H1 (cell line): ENCODE data around the gene CELF5. TPM values are rescaled to one million over a fixed set of nuclear protein-coding genes. Genes with fewer than 3 reads are reported as not detected.

Source experiments
- CTCF ChIA-PET: fragments of 300-600 bp; sonication (Branson Sonifier 250); formaldehyde crosslinking; loops from one replicate; lab custom pipeline; 2021; ENCODE audit not compliant: partially characterized antibody; lab: Charles Lee
- POLR2A ChIA-PET: fragments of 300-600 bp; sonication (Branson Sonifier 250); formaldehyde crosslinking; loops from one replicate; lab custom pipeline; 2021; ENCODE audit warnings: inconsistent platforms; ENCODE audit not compliant: partially characterized antibody; lab: Charles Lee
- DNase-seq, 2 experiments: peaks; one replicate each; pipeline versions ENCODE4 v3.0.0 to v3.0.0-alpha.2; 2010 to 2022; ENCODE audit warnings: low spot score in 2 of 2, low read depth in 1 of 2, mixed read lengths in 1 of 2
- FAIRE-seq: peaks from 2 replicates; lab custom pipeline; 2011; peaks lifted over from hg19 to GRCh38; lab: Jason Lieb, UNC
- H2AFZ ChIP-seq: 2 replicates; pipeline ENCODE4 v1.8.1; 2012; ENCODE audit warnings: low read length, inconsistent platforms
- H2AK5ac ChIP-seq: 2 replicates; pipeline ENCODE4 v1.6.1; 2013; ENCODE audit warnings: low read depth, low read length
- H2BK120ac ChIP-seq: replicated peaks from 2 replicates; pipeline ENCODE3; 2013; ENCODE audit warnings: low read depth, low read length, inconsistent platforms
- H2BK12ac ChIP-seq: 2 replicates; pipeline ENCODE4 v1.6.1; 2013; ENCODE audit warnings: low read depth, low read length
- H2BK15ac ChIP-seq: 2 replicates; pipeline ENCODE4 v1.6.1; 2013; ENCODE audit warnings: low read length
- H2BK20ac ChIP-seq: 2 replicates; pipeline ENCODE4 v1.6.1; 2013; ENCODE audit warnings: low read length
- H2BK5ac ChIP-seq: 2 replicates; pipeline ENCODE4 v1.6.1; 2013; ENCODE audit warnings: low read depth, low read length
- H3K14ac ChIP-seq: 2 replicates; pipeline ENCODE4 v1.6.1; 2013; ENCODE audit warnings: inconsistent platforms; ENCODE audit not compliant: insufficient read length
- H3K18ac ChIP-seq: 2 replicates; pipeline ENCODE4 v1.6.1; 2013; ENCODE audit warnings: low read length; ENCODE audit errors: extremely low read depth
- H3K23ac ChIP-seq: 2 replicates; pipeline ENCODE4 v1.6.1; 2013; ENCODE audit warnings: inconsistent platforms; ENCODE audit not compliant: insufficient read length
- H3K23me2 ChIP-seq: 2 replicates; pipeline ENCODE4 v1.6.1; 2013; ENCODE audit warnings: low read depth, low read length
- H3K27ac ChIP-seq: 2 replicates; pipeline ENCODE4 v1.6.1; 2011; ENCODE audit warnings: low read depth, low read length, inconsistent platforms
- H3K27me3 ChIP-seq, 4 experiments: replicated peaks in 1 of 4; 1 replicate in 1 of 4; 2 replicates in 3 of 4; pipeline versions ENCODE4 v1.6.1 to v1.8.1; 2011 to 2013; ENCODE audit warnings: low read length in 3 of 4, mild to moderate bottlenecking in 3 of 4, inconsistent platforms in 2 of 4, mixed read lengths in 2 of 4, moderate library complexity in 1 of 4; ENCODE audit not compliant: control insufficient read depth in 3 of 4, insufficient read depth in 3 of 4; ENCODE audit errors: extremely low read depth in 1 of 4
- H3K36me3 ChIP-seq, 4 experiments: 2 replicates each; pipeline versions ENCODE4 v1.6.1 to v1.8.1; 2011 to 2013; ENCODE audit warnings: mild to moderate bottlenecking in 4 of 4, low read length in 3 of 4, moderate library complexity in 2 of 4, control low read depth in 1 of 4, inconsistent platforms in 1 of 4; ENCODE audit not compliant: insufficient read depth in 4 of 4, control insufficient read depth in 2 of 4
- H3K4ac ChIP-seq: replicated peaks from 2 replicates; pipeline ENCODE3; 2013; ENCODE audit warnings: low read length, low read depth, mixed read lengths, inconsistent platforms; ENCODE audit not compliant: insufficient read length
- H3K4me1 ChIP-seq, 4 experiments: replicated peaks in 1 of 4; 1 replicate in 1 of 4; 2 replicates in 3 of 4; pipeline versions ENCODE4 v1.6.1 to v1.8.1; 2011 to 2013; ENCODE audit warnings: low read length in 3 of 4, inconsistent platforms in 2 of 4, mixed read lengths in 1 of 4; ENCODE audit not compliant: insufficient read depth in 4 of 4, control insufficient read depth in 3 of 4
- H3K4me2 ChIP-seq, 2 experiments: 2 replicates each; pipeline versions ENCODE4 v1.6.1 to v1.8.1; 2011 to 2013; ENCODE audit warnings: low read depth in 2 of 2, low read length in 2 of 2, control low read depth in 1 of 2, inconsistent platforms in 1 of 2, mild to moderate bottlenecking in 1 of 2; ENCODE audit not compliant: insufficient read depth in 1 of 2
- H3K4me3 ChIP-seq, 4 experiments: fragments of 200-600, 300-600 bp in 1 of 4; sonication (generic), shearing (Covaris generic), sonication (Bioruptor Twin) in 1 of 4; 2 replicates each; pipeline versions ENCODE4 v1.5.1 to v1.8.1; 2011 to 2016; ENCODE audit warnings: low read length in 4 of 4, low read depth in 3 of 4, control low read depth in 2 of 4, inconsistent platforms in 2 of 4, mild to moderate bottlenecking in 2 of 4, mixed read lengths in 1 of 4, moderate library complexity in 1 of 4; ENCODE audit not compliant: insufficient read depth in 2 of 4; ENCODE audit errors: extremely low read depth in 1 of 4
- H3K56ac ChIP-seq: replicated peaks from 2 replicates; pipeline ENCODE3; 2013; ENCODE audit warnings: low read depth, mild to moderate bottlenecking, mixed read lengths, low read length, inconsistent platforms; ENCODE audit not compliant: insufficient read length
- H3K79me1 ChIP-seq: 2 replicates; pipeline ENCODE4 v1.6.1; 2013; ENCODE audit warnings: low read depth, low read length, control low read depth
- H3K79me2 ChIP-seq, 2 experiments: 2 replicates each; pipeline versions ENCODE4 v1.6.1 to v1.8.1; 2012 to 2013; ENCODE audit warnings: low read length in 2 of 2, mild to moderate bottlenecking in 2 of 2, inconsistent platforms in 1 of 2; ENCODE audit not compliant: insufficient read depth in 2 of 2, control insufficient read depth in 1 of 2
- H3K9ac ChIP-seq, 4 experiments: replicated peaks in 1 of 4; 1 replicate in 1 of 4; 2 replicates in 3 of 4; pipeline versions ENCODE4 v1.6.1 to v1.8.1; 2011 to 2013; ENCODE audit warnings: low read depth in 3 of 4, low read length in 3 of 4, control low read depth in 2 of 4, mild to moderate bottlenecking in 2 of 4, moderate library complexity in 2 of 4, inconsistent platforms in 1 of 4; ENCODE audit errors: extremely low read depth in 1 of 4
- H3K9me3 ChIP-seq, 2 experiments: 2 replicates each; pipeline versions ENCODE4 v1.6.1 to v1.8.1; 2012 to 2013; ENCODE audit warnings: mild to moderate bottlenecking in 2 of 2, moderate library complexity in 2 of 2, control low read depth in 1 of 2, inconsistent platforms in 1 of 2, low read depth in 1 of 2, low read length in 1 of 2, mixed read lengths in 1 of 2; ENCODE audit not compliant: insufficient read depth in 2 of 2
- H4K20me1 ChIP-seq, 2 experiments: replicated peaks in 1 of 2; 2 replicates each; pipeline versions ENCODE3 to v1.8.1; 2011 to 2013; ENCODE audit warnings: inconsistent platforms in 2 of 2, low read length in 2 of 2, mild to moderate bottlenecking in 1 of 2; ENCODE audit not compliant: insufficient read depth in 2 of 2, control insufficient read depth in 1 of 2
- H4K5ac ChIP-seq: 2 replicates; pipeline ENCODE4 v1.6.1; 2013; ENCODE audit warnings: low read length, low read depth, mixed read lengths, inconsistent platforms; ENCODE audit not compliant: insufficient read length
- H4K8ac ChIP-seq: 2 replicates; pipeline ENCODE4 v1.8.0; 2013; ENCODE audit warnings: mild to moderate bottlenecking, moderate library complexity, low read length, inconsistent platforms; ENCODE audit not compliant: insufficient read depth; ENCODE audit errors: extremely low read depth
- H4K91ac ChIP-seq: replicated peaks from 2 replicates; pipeline ENCODE3; 2013; ENCODE audit warnings: low read length, mixed read lengths, inconsistent platforms; ENCODE audit not compliant: insufficient read length
- BACH1 ChIP-seq: IDR thresholded peaks from 2 replicates; pipeline ENCODE4 v1.6.1; 2012; ENCODE audit warnings: low read length, improper control_type of control experiment
- CHD2 ChIP-seq: IDR thresholded peaks from 2 replicates; pipeline ENCODE4 v1.6.1; 2012; ENCODE audit warnings: low read length, improper control_type of control experiment
- GABPA ChIP-seq: IDR thresholded peaks from 2 replicates; pipeline ENCODE4 v1.6.1; 2011; ENCODE audit warnings: mild to moderate bottlenecking, low read length, moderate library complexity, borderline replicate concordance; ENCODE audit not compliant: insufficient read depth
- MAFK ChIP-seq: IDR thresholded peaks from 2 replicates; pipeline ENCODE4 v1.6.1; 2012; ENCODE audit warnings: low read depth, mild to moderate bottlenecking, improper control_type of control experiment, low read length
- POLR2A ChIP-seq, 2 experiments: IDR thresholded peaks; 1 replicate in 1 of 2; 2 replicates in 1 of 2; pipeline ENCODE4 v1.6.1; 2011; ENCODE audit warnings: low read depth in 2 of 2, low read length in 2 of 2, mild to moderate bottlenecking in 2 of 2; ENCODE audit errors: control extremely low read depth in 1 of 2
- SIN3A ChIP-seq, 2 experiments: IDR thresholded peaks in 1 of 2; conservative IDR thresholded peaks in 1 of 2; 2 replicates each; pipeline ENCODE4 v1.6.1; 2011 to 2012; ENCODE audit warnings: low read length in 2 of 2, improper control_type of control experiment in 1 of 2, low read depth in 1 of 2, mild to moderate bottlenecking in 1 of 2
- SP4 ChIP-seq: IDR thresholded peaks from 2 replicates; pipeline ENCODE4 v1.6.1; 2012; ENCODE audit warnings: low read length, inconsistent platforms
- SUZ12 ChIP-seq: fragments of 200-600 bp; sonication (generic); IDR thresholded peaks from 2 replicates; pipeline ENCODE4 v1.6.1; 2012; ENCODE audit warnings: mild to moderate bottlenecking, inconsistent platforms, low read length, moderate library complexity, mixed read lengths
- TAF1 ChIP-seq: IDR thresholded peaks from 2 replicates; pipeline ENCODE4 v1.6.1; 2011; ENCODE audit warnings: mild to moderate bottlenecking, low read depth, low read length
- TBP ChIP-seq: IDR thresholded peaks from 2 replicates; pipeline ENCODE4 v1.6.1; 2011; ENCODE audit warnings: low read depth, low read length, improper control_type of control experiment
- TEAD4 ChIP-seq: IDR thresholded peaks from 2 replicates; pipeline ENCODE4 v1.6.1; 2012; ENCODE audit warnings: low read depth, low read length, inconsistent platforms, mixed read lengths
- WGBS, 2 experiments: shearing (Covaris generic) in 1 of 2; methylation state at CpG; one replicate each; pipeline versions ENCODE4 v1.1.6 to v1.1.7; 2013 to 2015; ENCODE audit warnings: low lambda C conversion rate in 2 of 2, mixed read lengths in 2 of 2, inconsistent platforms in 1 of 2, low coverage in 1 of 2, missing lambda C conversion rate in 1 of 2; ENCODE audit not compliant: insufficient replicate concordance in 2 of 2, insufficient coverage in 1 of 2, insufficient read length in 1 of 2; ENCODE audit errors: extremely low coverage in 1 of 2, missing lambda C conversion rate in 1 of 2; 5-methylcytosine and 5-hydroxymethylcytosine counted together
- polyA plus RNA-seq, 7 experiments: library from polyadenylated mRNA; depleted of rRNA in 3 of 7; stranded (reverse) in 5 of 7; unstranded in 2 of 7; fragments of >200 nt in 5 of 7; fragments of 200-250 nt in 2 of 7; gene quantifications; 1 replicate in 5 of 7; 2 replicates in 1 of 7; 4 replicates in 1 of 7; pipeline versions ENCODE4 v1.2.1 to v1.2.3, GENCODE V29; 2011 to 2013; ENCODE audit warnings: missing spikeins in 2 of 7, mixed read lengths in 2 of 7
- total RNA-seq: library from RNA; stranded (reverse); fragmentation: NEBNext Ultra II Directional; extraction: Animal tissue kit (Norgen Biotek cat#: 25700); gene quantifications from 2 replicates; pipeline ENCODE4 v1.2.1, GENCODE V29; 2021

CELF5 gene
- total and polyA plus RNA-seq, 2 of the 8 experiments (the other 6 are each of a cell fraction or from before 2014, with no cell fraction given): 9.8 to 15.0 TPM

- no peaks in the 10 kb centered on the region for H3K4me1 ChIP-seq
- no peak for FAIRE-seq
- no peak overlapping the region for H3K4ac ChIP-seq
- no peak overlapping the region for H3K27ac ChIP-seq
- H3K79me1 ChIP-seq: no peaks in the 10 kb centered on the region
- TF ChIP-seq SIN3A (conservative IDR thresholded peaks at IDR 0.05 in 1 of 2, IDR thresholded peaks at IDR 0.05 in 1 of 2; ENCODE audit: low read depth in 1 of 2, low read length in 2 of 2) (no peak), TAF1 (no peak), SUZ12 (no peak), CHD2 (no peak), BACH1 (no peak), MAFK (no peak), SP4 (no peak), GABPA (no peak), POLR2A (IDR thresholded peaks at IDR 0.05; ENCODE audit: control extremely low read depth in 1 of 2, low read depth in 2 of 2, low read length in 2 of 2) (no peak), TBP (no peak), TEAD4 (no peak)
- CTCF ChIA-PET: interaction anchor here (0.5 kb wide), 1 partner anchor 48 kb away, joined by 5 read pairs; no protein-coding TSS in a partner anchor
- H3K4me3 ChIP-seq: no peak overlapping the region
- no peak overlapping the region for H2BK5ac ChIP-seq
- H4K91ac ChIP-seq: no peak overlapping the region
- H3K36me3 ChIP-seq: no peaks in the 10 kb centered on the region
- no peak overlapping the region for H4K5ac ChIP-seq
- H3K79me2 ChIP-seq: no peaks in the 10 kb centered on the region
- H3K4me2 ChIP-seq: no peak overlapping the region
- no peak overlapping the region for H2BK15ac ChIP-seq
- no peak overlapping the region for H2BK20ac ChIP-seq
- no peak overlapping the region for H4K8ac ChIP-seq
- H3K18ac ChIP-seq: no peak overlapping the region
- no peaks in the 10 kb centered on the region for H3K9me3 ChIP-seq
- POLR2A ChIA-PET: no interaction called here
- H3K23me2 ChIP-seq: peaks cover 2% of the 10 kb centered on the region; the same call in 1 of the 2 replicates
- no peaks in the 10 kb centered on the region for H4K20me1 ChIP-seq
- no peak overlapping the region for H2BK12ac ChIP-seq
- no peak overlapping the region for H2AK5ac ChIP-seq
- H3K23ac ChIP-seq: no peak overlapping the region
- no peak overlapping the region for H3K56ac ChIP-seq
- no peak overlapping the region for H2AFZ ChIP-seq
- no peak overlapping the region for H3K14ac ChIP-seq
- no peak for DNase-seq
- no peak overlapping the region for H2BK120ac ChIP-seq
- 83% methylated on average over 4 of the region's 4 CpGs; no CpG with 5 or more reads in 1 of the 2 experiments for WGBS, 2 experiments
- H3K27me3 ChIP-seq: 0 out of 7 replicates have a peak, but pooled peaks cover 0 to 4% (median 1%) of the 10 kb centered on the region in 4 experiments
- H3K9ac ChIP-seq: no peak overlapping the region
Measured at GRCh38 chr19:3333020-3333583, 108.6 kb downstream of the CELF5 start.
